ENCODE results near the gene SUPT4H1. TPM values are rescaled to one million over a fixed set of nuclear protein-coding genes. Genes with fewer than 3 reads are reported as not detected.
"Not testable (repeated sequence)": the region's sequence is repeated elsewhere in the genome, so short reads cannot be mapped to it uniquely, and the experiment has no call there.

SUPT4H1 gene
- total RNA-seq: 100 to 1,000 TPM; 136 to 139 TPM

GRCh38 chr17:58351831-58352595 lies at the start of gene SUPT4H1:
Gene SUPT4H1, minus strand, starts transcription at chr17:58352201. Its CDS starts 66 bp downstream, at chr17:58352135.
- Mint-ChIP-seq H3K27ac (peak within 1 kb of the TSS; percentile 98), H3K9me3 (no peaks in the 10 kb centered on the region), H3K36me3 (peaks cover 47% of the 10 kb centered on the region), H3K4me1 (peaks cover 41% of the 10 kb centered on the region), H3K27me3 (no peaks in the 10 kb centered on the region), H3K4me3 (peak within 1 kb of the TSS; percentile 100)
- peak; percentile 95 for DNase-seq

- Mint-ChIP-seq H3K4me1 (peaks cover 15% of the 10 kb centered on the region), H3K9me3 (no peaks in the 10 kb centered on the region)
Measured at GRCh38 chr17:58401287-58401686, 49.3 kb upstream of the SUPT4H1 start.

GRCh38 chr17:58400826-58401225 lies 48.8 kb upstream of the SUPT4H1 start:
- H3K4me1 Mint-ChIP-seq: peaks cover 15% of the 10 kb centered on the region
- no peaks in the 10 kb centered on the region for H3K9me3 Mint-ChIP-seq
- H3K27me3 Mint-ChIP-seq: no peaks in the 10 kb centered on the region
- H3K4me3 Mint-ChIP-seq: no peak overlapping the region
- H3K27ac Mint-ChIP-seq: no peak overlapping the region
- H3K36me3 Mint-ChIP-seq: peaks cover 2% of the 10 kb centered on the region
- DNase-seq: no peak

More at GRCh38 chr17:58401287-58401686, 49.3 kb upstream of the SUPT4H1 start:
- no peak for DNase-seq
- H3K36me3 Mint-ChIP-seq: peaks cover 2% of the 10 kb centered on the region
- H3K4me3 Mint-ChIP-seq: no peak overlapping the region
- no peaks in the 10 kb centered on the region for H3K27me3 Mint-ChIP-seq
- peak overlapping the region; percentile 9 for H3K27ac Mint-ChIP-seq

- H3K36me3 Mint-ChIP-seq: peaks cover 2% of the 10 kb centered on the region
- H3K4me3 Mint-ChIP-seq: no peak overlapping the region
- peaks cover 15% of the 10 kb centered on the region for H3K4me1 Mint-ChIP-seq
- no peak overlapping the region for H3K27ac Mint-ChIP-seq
- no peak for DNase-seq
- H3K9me3 Mint-ChIP-seq: no peaks in the 10 kb centered on the region
- no peaks in the 10 kb centered on the region for H3K27me3 Mint-ChIP-seq
Measured at GRCh38 chr17:58399974-58400373, 48.0 kb upstream of the SUPT4H1 start.

GRCh38 chr17:58398574-58399266 lies 46.7 kb upstream of the SUPT4H1 start:
- Mint-ChIP-seq H3K4me3 (no peak overlapping the region), H3K36me3 (peaks cover 2% of the 10 kb centered on the region), H3K4me1 (peaks cover 17% of the 10 kb centered on the region), H3K9me3 (no peaks in the 10 kb centered on the region), H3K27ac (no peak overlapping the region), H3K27me3 (no peaks in the 10 kb centered on the region)
- DNase-seq: no peak

GRCh38 chr17:58397421-58397820 lies 45.4 kb upstream of the SUPT4H1 start:
- peaks cover 14% of the 10 kb centered on the region for H3K4me1 Mint-ChIP-seq
- H3K36me3 Mint-ChIP-seq, H3K27ac Mint-ChIP-seq, H3K9me3 Mint-ChIP-seq, H3K27me3 Mint-ChIP-seq, DNase-seq, H3K4me3 Mint-ChIP-seq: not testable (repeated sequence)

GRCh38 chr17:58396173-58396572 lies 44.2 kb upstream of the SUPT4H1 start:
- Mint-ChIP-seq H3K4me1 (peaks cover 3% of the 10 kb centered on the region), H3K36me3 (no peaks in the 10 kb centered on the region), H3K27me3 (no peaks in the 10 kb centered on the region), H3K4me3 (no peak overlapping the region), H3K27ac (no peak overlapping the region), H3K9me3 (no peaks in the 10 kb centered on the region)
- DNase-seq: no peak

- Mint-ChIP-seq H3K4me1 (peaks cover 2% of the 10 kb centered on the region), H3K9me3 (no peaks in the 10 kb centered on the region), H3K36me3 (no peaks in the 10 kb centered on the region), H3K4me3 (no peak overlapping the region), H3K27ac (no peak overlapping the region), H3K27me3 (no peaks in the 10 kb centered on the region)
- DNase-seq: no peak
Measured at GRCh38 chr17:58394534-58395223, 42.7 kb upstream of the SUPT4H1 start.

GRCh38 chr17:58391302-58391984 lies 39.4 kb upstream of the SUPT4H1 start:
- DNase-seq: no peak
- peaks cover 5% of the 10 kb centered on the region for H3K4me1 Mint-ChIP-seq
- no peaks in the 10 kb centered on the region for H3K9me3 Mint-ChIP-seq
- no peak overlapping the region for H3K4me3 Mint-ChIP-seq
- H3K27me3 Mint-ChIP-seq: no peaks in the 10 kb centered on the region
- H3K36me3 Mint-ChIP-seq: no peaks in the 10 kb centered on the region
- H3K27ac Mint-ChIP-seq: no peak overlapping the region

GRCh38 chr17:58390884-58391283 lies 38.9 kb upstream of the SUPT4H1 start:
- DNase-seq: no peak
- H3K27me3 Mint-ChIP-seq: no peaks in the 10 kb centered on the region
- H3K36me3 Mint-ChIP-seq: no peaks in the 10 kb centered on the region
- H3K27ac Mint-ChIP-seq: no peak overlapping the region
- peaks cover 5% of the 10 kb centered on the region for H3K4me1 Mint-ChIP-seq
- no peaks in the 10 kb centered on the region for H3K9me3 Mint-ChIP-seq
- no peak overlapping the region for H3K4me3 Mint-ChIP-seq

- H3K9me3 Mint-ChIP-seq: no peaks in the 10 kb centered on the region
- H3K4me1 Mint-ChIP-seq: peaks cover 3% of the 10 kb centered on the region
- H3K36me3 Mint-ChIP-seq: no peaks in the 10 kb centered on the region
- no peak overlapping the region for H3K4me3 Mint-ChIP-seq
- no peak overlapping the region for H3K27ac Mint-ChIP-seq
- H3K27me3 Mint-ChIP-seq: no peaks in the 10 kb centered on the region
- no peak for DNase-seq
Measured at GRCh38 chr17:58388302-58389190, 36.5 kb upstream of the SUPT4H1 start.

GRCh38 chr17:58387834-58388233 lies 35.8 kb upstream of the SUPT4H1 start:
- Mint-ChIP-seq H3K9me3 (no peaks in the 10 kb centered on the region), H3K4me3 (no peak overlapping the region), H3K27me3 (no peaks in the 10 kb centered on the region), H3K4me1 (peaks cover 6% of the 10 kb centered on the region), H3K36me3 (no peaks in the 10 kb centered on the region), H3K27ac (no peak overlapping the region)
- no peak for DNase-seq

GRCh38 chr17:58386708-58387107 lies 34.7 kb upstream of the SUPT4H1 start:
- H3K27ac Mint-ChIP-seq: no peak overlapping the region
- H3K9me3 Mint-ChIP-seq: no peaks in the 10 kb centered on the region
- H3K36me3 Mint-ChIP-seq: peaks cover 4% of the 10 kb centered on the region
- H3K4me3 Mint-ChIP-seq: no peak overlapping the region
- H3K27me3 Mint-ChIP-seq: no peaks in the 10 kb centered on the region
- no peak for DNase-seq
- peaks cover 18% of the 10 kb centered on the region for H3K4me1 Mint-ChIP-seq

- no peak overlapping the region for H3K27ac Mint-ChIP-seq
Measured at GRCh38 chr17:58385359-58385899, 33.4 kb upstream of the SUPT4H1 start.

More at GRCh38 chr17:58385359-58385899, 33.4 kb upstream of the SUPT4H1 start:
- Mint-ChIP-seq H3K9me3 (no peaks in the 10 kb centered on the region), H3K4me3 (no peak overlapping the region), H3K27me3 (no peaks in the 10 kb centered on the region), H3K4me1 (peaks cover 18% of the 10 kb centered on the region), H3K36me3 (peaks cover 4% of the 10 kb centered on the region)
- no peak for DNase-seq

Measured in activated naive CD8-positive, alpha-beta T cell treated with anti-CD3 and anti-CD28 coated beads for 36 hours (primary cell).